GM13976 (cell line): ENCODE results near the gene ADAM12.

Source experiments
- DNase-seq: peaks from one replicate; pipeline ENCODE4 v3.0.0; 2012; ENCODE audit warnings: low spot score
- CTCF ChIP-seq: IDR thresholded peaks from 2 replicates; pipeline ENCODE4 v1.5.1; 2012; ENCODE audit warnings: borderline replicate concordance, mild to moderate bottlenecking; ENCODE audit not compliant: insufficient read depth; ENCODE audit errors: extremely low read depth, missing control alignments, control extremely low read depth
- in situ Hi-C: fragments of 300-500 bp; cut with MboI; formaldehyde crosslinking; loops from one replicate; pipeline ENCODE4 v1.12.0; 2022; ENCODE audit warnings: low sequenced_read_pairs, mixed read lengths, inconsistent platforms; ENCODE audit not compliant: unreplicated experiment

The ADAM12 gene

GRCh38 chr10:126288547-126289493 is 99.5 kb downstream of the ADAM12 start:
- TF ChIP-seq CTCF, result no peak
- DNase-seq, result no peak
- in situ Hi-C loops, result no loop called here

- DNase-seq, result no peak
- TF ChIP-seq CTCF, result no peak
- in situ Hi-C loops, result no loop called here
Observed at GRCh38 chr10:126286256-126286780, 102.0 kb downstream of the ADAM12 start.

- in situ Hi-C loops, result no loop called here
- no peak for TF ChIP-seq CTCF
- DNase-seq, result no peak
Observed at GRCh38 chr10:126283307-126283706, 105.0 kb downstream of the ADAM12 start.

GRCh38 chr10:126278851-126279250 is 109.4 kb downstream of the ADAM12 start:
- in situ Hi-C loops, result no loop called here
- no peak for TF ChIP-seq CTCF
- DNase-seq, result no peak

- DNase-seq, result no peak
- in situ Hi-C loops, result no loop called here
- no peak for TF ChIP-seq CTCF
Observed at GRCh38 chr10:126277181-126277580, 111.1 kb downstream of the ADAM12 start.

- no peak for TF ChIP-seq CTCF
- in situ Hi-C loops, result no loop called here
- no peak for DNase-seq
Observed at GRCh38 chr10:126272526-126272925, 115.8 kb downstream of the ADAM12 start.
